ENCODE results near the gene ADARB2.
A peak's percentile ranks its signal among the peaks of the same experiment; 100 is the strongest.

ADARB2 gene

DNA sequence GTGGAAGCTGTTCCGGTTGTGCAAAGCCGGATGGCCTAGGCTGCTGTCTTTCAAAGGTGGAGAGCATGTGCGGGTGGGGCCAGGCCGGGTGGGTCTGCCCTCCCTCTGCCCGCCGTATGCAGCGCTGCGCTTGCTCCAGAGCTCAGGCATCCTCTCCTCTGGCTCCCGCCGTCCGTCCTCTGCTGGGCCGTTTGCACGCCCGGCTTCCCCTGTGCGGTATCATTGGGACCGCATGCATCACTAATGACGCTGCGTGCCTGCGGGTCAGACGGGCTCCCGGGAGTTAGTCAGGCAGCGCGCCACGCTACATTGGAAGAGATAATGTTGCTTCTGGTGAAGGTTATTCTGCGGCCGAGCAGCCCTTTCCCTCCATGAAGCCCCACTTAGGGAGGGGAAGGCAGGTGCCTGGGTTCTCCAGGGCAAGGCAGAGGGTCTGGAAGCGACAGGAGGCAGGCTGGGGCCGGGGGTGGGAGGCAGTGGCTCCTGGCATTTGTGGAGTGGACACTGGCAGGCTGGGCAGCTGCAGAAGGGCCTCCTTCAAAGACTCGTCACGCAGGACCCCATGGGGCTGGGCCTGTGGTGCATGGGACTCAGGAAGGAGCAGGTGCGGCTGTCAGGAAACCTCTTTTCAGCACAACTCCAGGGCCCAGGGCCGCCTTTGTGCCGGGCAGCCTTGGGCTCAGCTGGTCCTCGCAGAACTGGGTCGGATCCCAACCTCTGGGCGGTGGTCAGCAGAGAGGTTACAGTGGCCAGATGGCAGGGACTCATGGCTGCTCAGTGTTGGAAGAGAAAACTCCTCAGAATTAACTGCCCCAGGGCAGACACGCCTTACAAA, 362.6 kb downstream of the ADARB2 start:
- DNase-seq (ENCODE audit: low read depth, low spot score), result peak; percentile 53

DNA sequence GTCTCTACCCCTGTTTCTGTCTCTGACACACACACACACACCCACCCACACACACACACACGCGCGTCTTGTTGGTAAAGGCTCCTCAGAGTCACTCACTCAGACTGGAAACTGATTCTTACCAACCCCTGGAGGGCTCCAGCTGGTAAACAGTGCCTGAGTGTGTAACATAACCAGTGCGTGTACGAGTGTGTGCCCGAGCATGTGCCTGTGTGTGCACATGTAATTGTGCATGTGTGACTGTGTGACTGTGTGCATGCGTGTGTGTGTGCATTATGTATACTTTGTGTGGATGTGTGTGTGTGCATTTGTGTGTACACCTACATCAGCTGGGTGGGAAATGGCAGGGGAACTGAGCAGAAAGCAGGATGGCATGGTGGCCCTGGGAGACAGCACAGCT, 364.0 kb downstream of the ADARB2 start:
- DNase-seq (ENCODE audit: low read depth, low spot score), result no peak

DNA sequence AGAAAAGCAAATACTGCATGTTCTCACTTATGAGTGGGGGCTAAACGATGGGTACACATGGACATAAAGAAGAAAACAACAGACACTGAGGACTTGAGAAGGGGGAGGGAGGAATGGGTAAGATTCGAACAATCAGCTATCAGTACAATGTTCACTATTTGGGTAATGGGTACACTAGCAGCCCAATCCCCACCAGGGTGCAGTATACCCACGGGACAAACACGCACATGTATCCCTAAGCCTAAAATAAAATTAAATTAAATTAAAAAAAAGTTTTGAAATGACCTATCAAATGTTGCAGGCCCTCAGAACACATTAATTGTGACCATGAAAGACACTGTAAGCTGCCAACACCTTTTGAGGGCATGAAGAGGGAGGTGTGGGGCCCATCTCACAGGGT, 365.1 kb downstream of the ADARB2 start:
- no peak for DNase-seq (ENCODE audit: low read depth, low spot score)

DNA sequence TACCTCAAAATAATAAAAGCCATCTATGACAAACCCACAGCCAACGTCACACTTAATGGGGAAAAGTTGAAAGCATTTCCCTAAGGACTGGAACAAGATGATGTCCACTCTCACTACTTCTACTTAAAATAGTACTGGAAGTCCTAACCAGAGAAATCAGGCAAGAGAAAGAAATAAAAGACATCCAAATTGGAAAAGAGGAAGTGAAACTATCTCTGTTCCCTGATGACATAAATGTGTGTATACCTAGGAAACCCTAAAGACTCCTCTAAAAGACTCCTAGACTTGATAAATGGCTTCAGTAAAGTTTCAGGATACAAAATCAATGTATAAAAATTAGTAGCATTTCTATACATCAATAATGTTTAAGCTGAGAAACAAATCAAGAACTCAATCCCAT, 367.0 kb downstream of the ADARB2 start:
- DNase-seq (ENCODE audit: low read depth, low spot score), result no peak

DNA sequence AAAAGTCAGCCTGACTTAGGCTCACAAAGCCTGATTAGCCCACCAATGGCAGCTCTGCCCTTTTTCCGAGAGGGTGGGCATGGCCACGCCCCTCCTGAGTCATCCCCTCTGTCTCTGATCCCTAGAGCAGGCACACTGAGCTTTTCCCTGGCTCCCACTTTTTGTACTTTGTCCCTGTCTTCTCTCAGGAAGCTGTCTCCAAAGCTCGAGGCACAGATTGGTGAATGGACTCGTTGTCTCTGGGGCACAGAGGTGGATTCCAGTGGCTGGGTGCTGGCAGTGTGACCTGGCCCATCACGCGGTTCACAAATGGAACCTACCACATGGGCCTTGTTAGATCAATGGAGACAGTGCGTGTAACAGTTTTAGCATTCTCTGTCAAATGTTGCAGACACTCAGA, 367.7 kb downstream of the ADARB2 start:
- DNase-seq (ENCODE audit: low read depth, low spot score), result no peak

DNA sequence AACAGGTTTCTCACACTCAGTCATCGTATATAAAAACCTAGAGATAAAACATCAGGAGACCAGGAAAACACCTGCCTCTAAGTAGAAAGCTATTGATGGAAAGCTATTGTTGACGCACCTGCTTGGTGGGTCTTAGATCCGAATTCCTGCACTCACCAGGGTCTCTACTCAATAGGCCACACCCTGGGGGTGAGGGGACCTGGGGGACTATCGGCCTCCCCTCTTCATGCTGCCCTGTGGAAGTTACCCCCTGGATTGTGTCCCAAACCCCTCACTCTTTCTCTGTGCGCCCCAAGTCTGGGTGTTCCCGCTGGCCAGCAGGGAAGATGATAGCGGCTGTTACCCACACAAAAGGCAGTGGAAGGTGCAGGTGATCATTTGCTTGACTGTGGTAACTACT, 368.1 kb downstream of the ADARB2 start:
- no peak for DNase-seq (ENCODE audit: low read depth, low spot score)

DNA sequence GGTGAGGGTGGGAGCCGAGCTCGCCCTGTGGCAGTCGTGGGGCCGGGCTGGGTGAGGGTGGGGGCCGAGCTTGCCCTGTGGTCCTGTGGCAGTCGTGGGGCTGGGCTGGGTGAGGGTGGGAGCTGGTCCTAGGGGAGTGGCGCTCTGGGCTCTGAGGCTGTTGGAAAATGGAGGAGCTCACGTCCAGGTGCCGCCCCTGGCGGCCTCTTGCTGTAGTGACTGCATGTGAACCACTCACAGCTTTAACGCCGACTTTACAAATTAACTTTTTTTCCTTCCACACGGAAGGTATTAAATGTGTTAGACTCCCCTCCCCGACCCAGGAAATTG, 368.5 kb downstream of the ADARB2 start:
- DNase-seq (ENCODE audit: low read depth, low spot score), result peak; percentile 71

DNA sequence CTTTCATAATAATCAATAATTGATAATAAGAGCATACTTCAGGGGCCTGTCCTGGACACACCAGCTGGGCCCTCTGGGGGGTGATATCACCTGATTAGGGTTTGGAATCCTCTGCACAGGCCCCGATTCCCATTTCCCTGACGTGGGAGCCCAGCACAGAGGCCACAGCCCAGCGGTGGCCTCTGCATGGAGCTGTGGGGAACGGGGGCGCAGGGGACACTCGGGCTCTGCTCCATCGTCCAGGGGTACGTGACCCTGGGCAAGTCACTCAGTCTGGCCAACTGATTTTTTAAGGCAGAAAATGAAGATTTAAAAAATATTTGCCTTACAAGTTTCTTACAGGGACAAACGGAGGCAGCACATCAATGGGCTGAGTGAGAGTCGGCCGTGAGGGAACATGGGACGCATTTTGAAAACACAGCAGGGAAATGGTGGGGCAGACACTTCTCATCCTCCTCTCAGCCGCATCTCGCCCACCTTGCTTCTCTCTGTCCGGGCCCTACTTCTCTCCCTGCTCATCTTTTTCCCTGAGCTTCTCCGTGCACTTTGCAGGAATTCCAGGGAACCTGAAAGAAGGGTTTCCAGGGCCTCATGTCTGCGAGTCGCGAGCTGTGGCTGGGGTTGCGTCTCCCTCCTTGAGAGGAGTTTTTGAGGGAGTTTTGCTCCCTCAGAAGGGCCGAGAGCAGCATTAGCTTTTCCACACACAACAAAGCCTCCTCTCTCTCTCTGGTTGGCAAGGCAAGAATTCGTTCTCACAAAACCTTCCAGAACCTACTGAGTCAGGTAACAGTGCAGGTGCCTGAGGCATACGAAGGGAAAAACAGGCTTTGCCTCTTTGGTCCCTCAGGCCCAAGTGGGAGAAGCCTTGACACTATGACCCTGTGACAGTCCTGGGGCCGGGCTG, 369.1 kb downstream of the ADARB2 start:
- DNase-seq (ENCODE audit: low read depth, low spot score), result no peak

DNA sequence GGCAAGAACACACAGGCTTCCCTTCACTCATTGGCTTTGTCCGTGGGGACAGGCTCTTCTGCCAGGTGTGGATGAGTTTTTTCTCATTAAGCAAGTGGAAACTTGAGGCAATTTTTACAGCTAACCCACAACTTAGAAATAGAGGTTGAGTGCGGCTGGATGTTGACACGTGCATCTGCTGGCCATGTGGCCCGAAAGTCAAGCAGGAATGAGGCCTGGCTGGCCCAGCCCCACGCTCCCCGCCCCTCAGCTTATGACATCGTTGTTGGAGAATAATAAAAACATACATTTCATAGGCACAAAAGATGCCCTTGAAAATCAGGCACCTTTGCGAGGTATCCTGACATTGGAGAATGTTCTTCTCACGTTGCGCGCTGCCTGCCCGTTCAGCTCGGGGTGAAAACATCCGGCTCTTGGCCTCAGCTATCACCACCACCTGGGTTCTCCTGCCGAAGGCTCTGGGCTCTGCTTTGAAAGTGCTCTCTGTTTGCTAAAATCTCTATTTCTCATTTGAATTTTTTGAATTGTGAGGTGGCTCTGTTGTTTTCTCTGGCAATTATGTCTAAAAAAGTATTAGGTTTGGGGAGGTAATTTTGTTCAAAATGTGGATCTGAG, 370.4 kb downstream of the ADARB2 start:
- DNase-seq (ENCODE audit: low read depth, low spot score), result no peak

DNA sequence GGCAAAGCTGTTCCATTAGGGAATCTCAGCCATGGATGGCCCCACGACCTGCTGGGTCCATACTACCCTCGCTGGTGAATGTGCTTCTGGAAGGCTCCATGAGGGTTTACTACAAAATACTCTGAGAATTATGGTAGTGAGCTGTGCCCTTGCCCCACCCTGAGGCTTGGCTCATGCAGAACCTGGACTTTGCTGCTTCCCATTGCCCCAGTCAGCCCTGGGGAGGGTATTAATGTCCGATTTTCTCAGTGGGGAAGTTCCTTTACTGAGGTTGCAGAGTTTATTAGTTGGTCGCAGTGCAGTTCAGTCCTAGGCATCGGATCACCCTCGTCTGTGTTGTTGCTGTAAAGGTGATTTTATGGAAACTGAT, 371.0 kb downstream of the ADARB2 start:
- no peak for DNase-seq (ENCODE audit: low read depth, low spot score)

DNA sequence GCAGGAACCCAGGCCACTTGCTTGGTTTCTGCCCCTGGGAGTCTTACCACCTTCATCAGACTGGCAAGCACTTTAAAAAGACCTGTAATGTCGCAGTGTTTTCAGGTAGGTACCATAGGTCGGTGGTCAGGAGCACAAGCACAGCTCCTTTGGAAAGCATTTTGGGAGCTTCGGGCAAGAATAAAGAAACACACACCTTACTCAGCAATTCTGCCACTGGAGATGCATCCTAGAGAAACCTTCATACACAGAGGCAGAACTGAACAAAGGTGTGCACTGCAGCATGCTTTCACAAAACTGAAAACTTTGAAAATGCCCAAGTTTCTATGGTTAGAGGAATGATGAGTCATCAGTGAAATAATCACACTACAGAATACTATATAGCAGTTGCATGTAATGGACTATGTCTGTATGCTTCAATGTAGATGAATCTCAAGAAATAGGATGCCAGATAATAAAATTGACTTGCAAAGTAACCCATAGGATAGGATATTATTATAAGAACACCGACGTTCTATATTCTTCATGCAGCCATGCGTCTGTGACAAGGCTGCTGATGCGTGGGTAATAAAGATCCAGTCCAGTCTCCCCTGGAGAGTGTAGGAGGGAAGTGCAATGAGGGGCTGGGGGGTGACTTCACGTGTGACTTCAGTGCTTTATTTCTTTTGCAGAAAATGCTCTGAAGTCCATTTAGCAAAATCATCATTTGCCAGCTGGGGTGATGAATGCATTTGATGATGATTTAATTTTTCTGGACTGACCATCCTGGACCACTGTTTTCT, 371.6 kb downstream of the ADARB2 start:
- no peak for DNase-seq (ENCODE audit: low read depth, low spot score)

DNA sequence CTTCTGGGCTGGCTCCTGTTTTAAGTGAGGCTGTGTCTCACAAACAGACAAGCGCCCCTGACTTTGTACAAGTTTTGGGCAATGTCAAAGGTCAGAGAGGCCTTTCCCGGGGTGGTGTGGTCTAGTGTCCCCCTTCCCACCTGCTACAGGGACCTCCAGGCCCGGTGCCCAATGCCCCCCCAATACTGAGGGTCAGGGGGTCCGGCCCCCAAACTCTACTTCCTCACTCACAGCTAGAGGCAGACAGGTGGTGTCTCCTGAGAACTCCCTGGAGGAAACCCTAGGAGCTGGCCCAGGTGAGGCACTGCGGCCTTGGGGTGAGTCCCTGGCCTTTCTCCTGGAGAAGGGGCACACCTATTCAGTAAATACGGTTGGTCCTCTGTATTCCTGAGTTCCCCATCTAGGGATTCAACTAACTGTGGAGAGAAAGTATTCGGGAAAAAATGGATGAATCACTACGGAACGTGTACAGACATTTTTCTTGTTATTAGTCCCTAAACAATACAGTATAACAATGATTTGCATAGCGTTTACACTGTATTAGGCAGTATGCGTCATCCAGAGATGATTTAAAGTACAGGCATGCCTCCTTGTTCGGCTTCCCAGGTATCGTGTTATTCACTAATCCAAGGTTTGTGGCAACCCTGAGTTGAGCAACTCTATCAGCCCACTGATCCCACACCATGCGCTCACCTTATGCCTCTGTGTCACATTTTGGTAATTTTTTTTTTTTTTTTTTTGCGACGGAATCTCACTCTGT, 373.0 kb downstream of the ADARB2 start:
- DNase-seq (ENCODE audit: low read depth, low spot score), result no peak

DNA sequence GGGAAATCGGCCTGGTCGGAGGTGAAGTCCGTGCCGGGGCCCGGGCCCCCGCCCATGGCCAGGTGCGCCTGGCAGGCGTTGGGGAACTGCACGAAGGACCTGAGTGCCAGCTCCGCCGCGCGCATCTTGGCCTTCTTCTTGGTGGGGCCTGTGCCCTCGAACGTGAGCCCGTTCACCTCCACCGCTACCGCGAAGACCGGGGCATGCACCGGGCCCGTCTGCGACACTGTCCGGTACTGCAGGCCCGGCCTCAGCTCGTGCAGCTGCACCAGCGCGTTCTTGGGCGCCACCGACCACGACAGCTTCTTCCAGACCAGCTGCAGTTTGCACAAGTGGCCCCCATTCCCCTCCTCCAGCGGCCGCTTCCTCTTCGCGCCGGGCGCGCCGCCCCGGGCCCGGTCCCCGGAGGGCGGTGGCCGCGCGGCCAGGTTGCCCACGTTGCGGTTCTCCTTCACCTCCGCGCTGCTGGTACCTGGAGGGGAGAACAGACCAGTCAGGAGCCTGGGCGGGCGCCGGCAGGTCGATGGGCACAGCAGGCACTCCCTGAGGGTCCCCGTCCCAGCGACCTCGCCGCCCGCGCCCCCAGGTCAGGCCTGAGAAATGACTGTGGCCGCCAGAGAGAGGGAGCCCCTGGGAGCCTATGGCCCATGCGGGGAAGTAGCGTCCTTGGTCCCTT, 373.7 kb downstream of the ADARB2 start:
- DNase-seq (ENCODE audit: low read depth, low spot score), result no peak

DNA sequence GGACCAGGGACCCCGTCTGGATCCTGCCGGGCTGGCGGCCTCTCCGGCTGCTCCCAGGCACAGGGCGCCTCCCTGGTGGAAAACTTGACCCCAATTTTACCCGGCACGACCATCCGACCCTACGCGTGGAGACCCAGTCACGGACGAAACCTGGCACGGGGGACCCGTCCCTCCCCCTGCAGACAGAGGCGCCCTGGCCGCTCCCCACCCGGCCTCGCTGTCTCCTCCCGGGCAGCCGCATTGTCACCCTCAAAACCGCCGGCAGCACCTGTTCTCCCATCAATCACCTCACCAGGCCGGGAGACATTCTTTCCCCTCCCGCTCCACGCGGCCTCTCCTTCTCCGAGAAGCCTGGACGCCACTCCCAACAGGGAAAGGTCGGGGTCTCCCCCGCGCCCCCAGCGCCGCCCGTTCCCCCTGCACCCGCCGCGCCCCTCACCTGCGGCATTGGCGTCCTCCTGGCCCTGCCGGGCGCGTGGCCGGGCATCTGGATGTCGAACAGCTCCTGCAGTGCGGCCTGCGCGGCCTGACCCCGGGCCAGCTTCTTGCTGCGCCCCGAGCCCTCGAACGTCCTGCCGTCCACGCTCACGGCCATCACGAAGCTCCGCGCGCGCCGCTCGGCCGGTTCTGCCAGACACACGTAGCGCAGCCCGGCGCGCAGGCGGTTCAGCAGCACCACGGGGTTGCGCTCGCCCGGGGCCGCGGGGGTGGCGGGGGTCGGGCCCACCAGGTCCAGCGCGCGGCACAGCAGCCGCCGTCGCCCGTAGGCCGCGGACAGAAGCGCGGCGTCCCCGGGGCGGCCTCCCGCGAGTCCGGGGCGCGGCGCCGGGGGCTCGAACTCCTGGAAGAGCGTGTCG, 374.5 kb downstream of the ADARB2 start:
- no peak for DNase-seq (ENCODE audit: low read depth, low spot score)

DNA sequence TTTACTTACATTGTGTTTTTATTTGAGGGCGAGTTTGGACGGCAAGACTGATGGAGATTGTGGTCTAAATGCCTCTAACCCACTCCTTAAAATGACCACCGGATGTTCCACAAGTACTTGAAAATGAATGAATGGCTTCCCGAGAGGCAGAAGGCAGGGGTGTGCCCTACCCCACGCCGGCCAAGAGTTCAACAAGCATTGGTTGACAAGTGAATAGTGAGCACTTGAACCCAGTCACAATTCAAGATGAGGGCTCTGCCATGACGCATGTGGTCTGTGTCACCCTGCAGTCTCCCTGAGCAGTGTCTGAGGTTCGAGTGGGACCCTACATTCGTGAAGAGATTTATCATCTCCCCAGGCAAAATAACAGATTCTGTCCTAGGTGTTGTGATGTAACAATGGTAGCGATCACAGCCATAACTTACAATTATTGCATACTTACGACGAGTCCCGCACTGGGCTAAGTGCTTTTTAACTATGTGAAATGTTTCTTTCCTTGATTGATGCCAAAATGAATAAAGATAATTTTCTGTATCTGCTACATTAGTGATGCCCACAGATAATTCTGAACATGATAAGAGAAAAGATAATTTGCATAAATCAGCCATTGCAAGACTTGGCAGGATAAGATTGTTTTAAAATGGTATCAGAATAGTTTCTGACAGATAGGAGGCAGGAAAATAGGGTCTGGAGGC, 375.8 kb downstream of the ADARB2 start:
- DNase-seq (ENCODE audit: low read depth, low spot score), result no peak

DNA sequence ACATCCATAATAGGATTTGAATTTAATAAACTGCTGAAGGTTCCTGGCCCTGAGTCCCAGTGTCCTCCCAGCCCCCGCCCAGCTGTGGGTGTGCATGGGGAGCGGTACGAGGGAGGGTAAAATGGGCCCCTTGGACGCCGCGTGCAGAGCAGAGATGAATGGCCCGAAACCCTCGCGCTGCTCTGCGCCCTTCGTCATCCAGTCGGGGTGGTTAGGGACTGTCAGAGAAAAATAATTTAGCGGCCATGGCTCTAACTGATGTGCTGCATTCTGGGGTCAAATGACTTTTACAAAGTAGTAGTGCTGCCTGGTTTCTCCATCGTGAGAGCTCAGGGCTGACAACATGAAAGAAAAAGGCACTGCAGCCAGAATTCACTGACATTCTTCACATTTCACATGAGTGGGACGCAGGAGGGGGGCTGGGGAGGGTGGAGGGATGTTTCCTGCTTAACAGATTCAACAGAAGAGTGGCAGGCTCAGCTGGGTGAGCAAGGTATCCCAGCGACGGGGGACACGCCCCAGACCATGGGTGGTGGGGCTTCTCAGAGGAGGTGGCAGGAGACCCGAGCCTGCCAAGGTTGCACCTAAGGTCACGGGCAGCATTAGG, 376.7 kb downstream of the ADARB2 start:
- peak; percentile 38 for DNase-seq (ENCODE audit: low read depth, low spot score)

DNA sequence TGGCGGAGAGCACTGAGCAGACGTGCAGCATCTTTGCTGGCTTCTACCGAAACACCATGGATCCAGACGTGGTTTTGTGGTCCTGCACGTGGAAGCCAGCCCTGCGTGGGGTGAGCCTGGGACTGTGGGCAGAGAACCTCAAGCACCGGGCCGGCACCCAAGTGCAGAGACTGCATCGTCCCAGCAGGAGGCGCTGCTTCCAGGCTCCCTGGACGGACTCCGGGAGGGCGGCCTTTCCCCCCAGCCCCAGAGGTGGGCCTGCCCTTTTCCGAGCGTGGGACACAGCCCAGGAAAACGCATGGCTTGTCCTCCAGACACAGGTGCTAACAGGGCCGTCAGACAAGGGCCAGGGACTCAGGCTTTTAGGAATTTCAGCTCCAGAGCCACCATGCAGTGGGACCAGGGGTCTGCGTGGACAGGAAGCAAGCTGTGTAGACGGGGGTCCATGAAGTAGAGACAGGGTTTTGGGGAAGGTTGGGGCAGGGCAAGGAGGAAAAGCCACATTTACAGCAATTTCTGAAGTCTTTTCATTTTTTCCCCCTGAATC, 377.2 kb downstream of the ADARB2 start:
- DNase-seq (ENCODE audit: low read depth, low spot score), result peak; percentile 77

DNA sequence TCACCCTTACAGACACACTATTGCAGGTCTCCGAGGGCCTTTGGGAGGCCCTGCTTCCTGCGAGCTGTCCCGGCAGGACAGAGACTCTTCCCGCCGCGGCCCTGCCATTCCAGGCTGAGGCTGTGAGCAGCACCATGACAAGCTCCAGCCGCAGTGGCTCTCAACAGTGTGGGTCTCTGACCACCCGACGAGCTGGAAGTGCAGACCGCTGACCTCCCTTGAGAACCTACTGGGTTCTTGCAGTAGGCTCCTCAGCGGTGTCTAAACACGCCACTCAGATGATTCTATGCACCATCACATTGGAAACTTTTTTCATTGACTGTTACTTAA, 377.7 kb downstream of the ADARB2 start:
- DNase-seq (ENCODE audit: low read depth, low spot score), result no peak

Measured in ELF-1 (cell line).